Measurements from ENCODE around the gene SLAMF6.
"Not testable (repeated sequence)": the region's sequence is repeated elsewhere in the genome, so short reads cannot be mapped to it uniquely, and the experiment has no call there.

The SLAMF6 gene

GRCh38 chr1:160500321-160500990 lies 22.6 kb downstream of the SLAMF6 start:
- no peak overlapping the region for H3K4me3 ChIP-seq (ENCODE audit: control insufficient read depth, low read depth, low read length)
- no peak for TF ChIP-seq CTCF (IDR thresholded peaks at IDR 0.05; ENCODE audit: control insufficient read depth, insufficient read depth, low read depth, low read length, missing control alignments)
- DNase-seq (ENCODE audit: low read depth), result no peak

- TF ChIP-seq CTCF (IDR thresholded peaks at IDR 0.05; ENCODE audit: control insufficient read depth, insufficient read depth, low read depth, low read length, missing control alignments), result no peak
- DNase-seq (ENCODE audit: low read depth), result no peak
- no peak overlapping the region for H3K4me3 ChIP-seq (ENCODE audit: control insufficient read depth, low read depth, low read length)
These were observed 23.4 kb downstream of the SLAMF6 start for GRCh38 chr1:160499631-160500030.

- not testable (repeated sequence) for DNase-seq (ENCODE audit: low read depth); H3K4me3 ChIP-seq (ENCODE audit: control insufficient read depth, low read depth, low read length)
These were observed 24.6 kb downstream of the SLAMF6 start for GRCh38 chr1:160498301-160499065.

GRCh38 chr1:160496334-160496733 lies 26.7 kb downstream of the SLAMF6 start:
- no peak for TF ChIP-seq CTCF (IDR thresholded peaks at IDR 0.05; ENCODE audit: control insufficient read depth, insufficient read depth, low read depth, low read length, missing control alignments)
- H3K4me3 ChIP-seq (ENCODE audit: control insufficient read depth, low read depth, low read length), result no peak overlapping the region
- no peak for DNase-seq (ENCODE audit: low read depth)

GRCh38 chr1:160494620-160495019 lies 28.4 kb downstream of the SLAMF6 start:
- H3K4me3 ChIP-seq (ENCODE audit: control insufficient read depth, low read depth, low read length), result no peak overlapping the region
- TF ChIP-seq CTCF (IDR thresholded peaks at IDR 0.05; ENCODE audit: control insufficient read depth, insufficient read depth, low read depth, low read length, missing control alignments), result no peak
- DNase-seq (ENCODE audit: low read depth), result no peak

GRCh38 chr1:160492617-160493016 lies 30.4 kb downstream of the SLAMF6 start:
- H3K4me3 ChIP-seq (ENCODE audit: control insufficient read depth, low read depth, low read length), result no peak overlapping the region
- TF ChIP-seq CTCF (IDR thresholded peaks at IDR 0.05; ENCODE audit: control insufficient read depth, insufficient read depth, low read depth, low read length, missing control alignments), result no peak
- no peak for DNase-seq (ENCODE audit: low read depth)

GRCh38 chr1:160491981-160492380 lies 31.1 kb downstream of the SLAMF6 start:
- no peak for TF ChIP-seq CTCF (IDR thresholded peaks at IDR 0.05; ENCODE audit: control insufficient read depth, insufficient read depth, low read depth, low read length, missing control alignments)
- no peak overlapping the region for H3K4me3 ChIP-seq (ENCODE audit: control insufficient read depth, low read depth, low read length)
- DNase-seq (ENCODE audit: low read depth), result no peak
